ENCODE measurements around the gene PARP11. TPM values are rescaled to one million over a fixed set of nuclear protein-coding genes. Genes with fewer than 3 reads are reported as not detected.

Gene PARP11
- total RNA-seq, 1 donor from 2014 or later: 28.3 TPM

DNA sequence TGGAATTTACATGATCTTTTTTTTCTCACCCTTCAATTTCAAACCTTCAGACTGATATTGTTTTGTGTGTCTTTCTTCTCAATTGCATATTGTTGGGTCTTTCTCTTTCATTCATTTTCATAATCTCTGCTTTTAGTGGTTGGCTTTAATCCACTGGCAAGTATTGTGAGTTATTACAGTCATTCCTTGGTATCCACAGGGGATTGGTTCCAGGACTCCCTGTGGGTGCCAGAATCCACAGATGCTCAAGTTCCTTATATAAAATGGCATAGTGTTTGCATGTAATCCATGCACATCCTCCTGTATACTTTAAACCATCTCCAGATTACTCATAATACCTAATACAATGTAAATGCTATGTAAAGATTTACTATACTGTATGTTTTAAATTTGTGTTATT, 29.7 kb upstream of the PARP11 start:
- TF ChIP-seq, protein P1, sequence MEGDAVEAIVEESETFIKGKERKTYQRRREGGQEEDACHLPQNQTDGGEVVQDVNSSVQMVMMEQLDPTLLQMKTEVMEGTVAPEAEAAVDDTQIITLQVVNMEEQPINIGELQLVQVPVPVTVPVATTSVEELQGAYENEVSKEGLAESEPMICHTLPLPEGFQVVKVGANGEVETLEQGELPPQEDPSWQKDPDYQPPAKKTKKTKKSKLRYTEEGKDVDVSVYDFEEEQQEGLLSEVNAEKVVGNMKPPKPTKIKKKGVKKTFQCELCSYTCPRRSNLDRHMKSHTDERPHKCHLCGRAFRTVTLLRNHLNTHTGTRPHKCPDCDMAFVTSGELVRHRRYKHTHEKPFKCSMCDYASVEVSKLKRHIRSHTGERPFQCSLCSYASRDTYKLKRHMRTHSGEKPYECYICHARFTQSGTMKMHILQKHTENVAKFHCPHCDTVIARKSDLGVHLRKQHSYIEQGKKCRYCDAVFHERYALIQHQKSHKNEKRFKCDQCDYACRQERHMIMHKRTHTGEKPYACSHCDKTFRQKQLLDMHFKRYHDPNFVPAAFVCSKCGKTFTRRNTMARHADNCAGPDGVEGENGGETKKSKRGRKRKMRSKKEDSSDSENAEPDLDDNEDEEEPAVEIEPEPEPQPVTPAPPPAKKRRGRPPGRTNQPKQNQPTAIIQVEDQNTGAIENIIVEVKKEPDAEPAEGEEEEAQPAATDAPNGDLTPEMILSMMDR (IDR thresholded peaks at IDR 0.05; ENCODE audit: unreplicated experiment): no peak
- DNase-seq (ENCODE audit: low spot score, unreplicated experiment): no peak
- Mint-ChIP-seq H3K27ac (no peak overlapping the region), H3K9me3 (ENCODE audit: low read depth) (no peaks in the 10 kb centered on the region), H3K36me3 (ENCODE audit: insufficient read depth) (no peaks in the 10 kb centered on the region), H3K27me3 (peaks cover 4% of the 10 kb centered on the region), H3K4me3 (ENCODE audit: low read depth) (no peak overlapping the region), H3K4me1 (ENCODE audit: low read depth) (no peaks in the 10 kb centered on the region)

DNA sequence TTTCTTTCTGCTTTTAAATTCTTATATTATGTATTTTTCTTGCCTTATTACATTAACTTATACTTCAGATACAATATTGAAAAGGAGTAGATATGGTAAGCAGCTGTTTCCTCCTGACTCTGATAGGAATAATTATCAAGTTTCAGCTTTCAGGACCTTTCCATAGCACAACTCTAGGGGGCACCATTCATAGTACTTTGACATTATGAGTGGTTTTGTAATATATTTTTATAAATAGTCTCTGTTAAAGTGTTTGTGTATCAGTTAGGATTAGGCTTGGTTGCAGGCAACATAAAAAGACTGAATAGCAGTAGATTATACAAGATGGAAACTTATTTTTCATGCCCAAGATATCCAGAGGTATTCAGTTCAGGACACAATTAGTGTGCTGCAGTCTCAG, 27.9 kb upstream of the PARP11 start:
- Mint-ChIP-seq H3K27ac (no peak overlapping the region), H3K9me3 (ENCODE audit: low read depth) (no peaks in the 10 kb centered on the region), H3K36me3 (ENCODE audit: insufficient read depth) (no peaks in the 10 kb centered on the region), H3K4me1 (ENCODE audit: low read depth) (no peaks in the 10 kb centered on the region), H3K4me3 (ENCODE audit: low read depth) (no peak overlapping the region), H3K27me3 (no peaks in the 10 kb centered on the region)
- no peak for DNase-seq (ENCODE audit: low spot score, unreplicated experiment)
- TF ChIP-seq, protein P1 (IDR thresholded peaks at IDR 0.05; ENCODE audit: unreplicated experiment): peak; percentile 45

DNA sequence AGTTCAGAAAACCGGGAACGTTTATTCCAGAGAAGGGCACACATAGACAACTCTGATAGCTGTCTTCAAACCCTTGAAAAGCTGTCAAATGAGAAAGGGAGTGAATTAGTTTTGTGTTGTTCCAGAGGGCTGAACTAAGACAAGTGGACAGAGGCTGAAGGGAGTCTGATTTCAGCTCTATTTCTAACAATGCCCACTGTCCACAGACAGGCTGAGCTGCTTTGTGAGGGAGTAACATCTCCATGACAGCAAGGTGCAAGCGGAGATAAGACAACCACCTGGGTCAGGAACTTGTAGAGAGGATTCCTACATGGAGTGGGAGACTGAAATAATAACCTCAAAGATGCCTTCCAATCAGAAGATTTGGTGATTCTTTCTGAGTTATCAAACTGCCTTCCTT, 25.6 kb upstream of the PARP11 start:
- Mint-ChIP-seq H3K4me1 (ENCODE audit: low read depth) (no peaks in the 10 kb centered on the region), H3K27ac (no peak overlapping the region), H3K36me3 (ENCODE audit: insufficient read depth) (no peaks in the 10 kb centered on the region), H3K4me3 (ENCODE audit: low read depth) (no peak overlapping the region), H3K27me3 (no peaks in the 10 kb centered on the region), H3K9me3 (ENCODE audit: low read depth) (no peaks in the 10 kb centered on the region)
- no peak for DNase-seq (ENCODE audit: low spot score, unreplicated experiment)
- TF ChIP-seq, protein P1 (IDR thresholded peaks at IDR 0.05; ENCODE audit: unreplicated experiment): no peak

DNA sequence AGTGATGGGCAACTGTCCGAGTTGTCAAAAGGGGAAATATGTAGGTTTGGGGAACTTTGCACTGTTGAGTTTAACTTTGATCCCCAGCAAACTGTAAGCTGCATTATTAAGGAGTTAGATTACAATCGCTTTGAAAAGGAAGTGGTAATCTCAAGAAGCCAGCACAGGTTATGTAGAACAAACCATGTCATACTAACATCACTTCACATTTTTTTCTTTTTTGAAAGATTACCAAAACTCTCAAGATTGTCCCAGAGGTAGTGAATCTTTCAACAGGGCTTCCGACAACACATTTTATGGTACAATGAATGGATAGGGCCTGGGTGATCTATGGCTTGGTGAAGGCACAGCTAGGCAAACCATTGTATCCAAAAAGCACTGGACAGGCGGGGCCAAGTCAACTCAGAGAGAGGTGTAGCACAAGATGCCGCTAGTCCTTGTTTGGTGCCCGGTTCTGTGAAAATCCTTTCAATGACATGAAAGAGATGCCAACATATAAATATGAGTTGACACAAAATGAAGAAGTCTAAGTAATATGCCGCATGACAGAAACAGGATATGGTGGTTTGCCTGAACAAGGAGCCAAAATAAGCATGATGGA, 24.3 kb upstream of the PARP11 start:
- no peaks in the 10 kb centered on the region for H3K9me3 Mint-ChIP-seq (ENCODE audit: low read depth)
- no peaks in the 10 kb centered on the region for H3K36me3 Mint-ChIP-seq (ENCODE audit: insufficient read depth)
- H3K4me3 Mint-ChIP-seq (ENCODE audit: low read depth): no peak overlapping the region
- no peak for DNase-seq (ENCODE audit: low spot score, unreplicated experiment)
- H3K27ac Mint-ChIP-seq: no peak overlapping the region
- H3K27me3 Mint-ChIP-seq: no peaks in the 10 kb centered on the region
- no peaks in the 10 kb centered on the region for H3K4me1 Mint-ChIP-seq (ENCODE audit: low read depth)
- TF ChIP-seq, protein P1 (IDR thresholded peaks at IDR 0.05; ENCODE audit: unreplicated experiment): no peak

DNA sequence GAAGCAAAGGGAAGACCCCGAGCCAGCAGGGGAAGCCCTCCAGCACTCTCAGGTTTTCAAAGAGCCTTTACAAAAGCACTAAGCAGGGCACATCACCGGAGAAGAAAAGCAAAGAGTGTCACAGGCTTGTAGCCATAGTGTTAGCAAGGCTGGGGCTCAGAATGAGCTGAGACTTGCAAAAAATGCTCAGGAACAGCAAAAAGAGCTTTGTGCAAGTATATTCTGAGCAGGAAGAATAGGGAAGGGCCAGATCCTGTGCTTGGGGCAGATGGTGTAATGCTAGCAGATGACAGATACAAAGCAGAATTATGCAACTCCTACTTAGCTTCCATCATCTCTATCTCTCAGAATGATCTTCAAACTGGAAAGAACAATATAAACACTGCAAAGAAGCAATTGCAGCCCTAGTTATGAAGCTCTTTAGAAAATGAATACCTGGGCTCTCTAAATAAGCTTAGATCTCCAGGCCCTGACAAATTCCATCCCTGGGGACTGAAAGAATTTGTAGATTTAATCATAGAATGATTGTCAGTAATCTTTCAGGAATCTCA, 23.7 kb upstream of the PARP11 start:
- Mint-ChIP-seq H3K36me3 (ENCODE audit: insufficient read depth) (no peaks in the 10 kb centered on the region), H3K9me3 (ENCODE audit: low read depth) (no peaks in the 10 kb centered on the region), H3K27ac (no peak overlapping the region), H3K4me1 (ENCODE audit: low read depth) (no peaks in the 10 kb centered on the region), H3K4me3 (ENCODE audit: low read depth) (no peak overlapping the region), H3K27me3 (no peaks in the 10 kb centered on the region)
- TF ChIP-seq, protein P1 (IDR thresholded peaks at IDR 0.05; ENCODE audit: unreplicated experiment): no peak
- no peak for DNase-seq (ENCODE audit: low spot score, unreplicated experiment)

Measured in progenitor cell of endocrine pancreas (in vitro differentiated cells).